WTC11 (cell line): ENCODE measurements around the gene APOBEC3B. TPM values are rescaled to one million over a fixed set of nuclear protein-coding genes. Genes with fewer than 3 reads are reported as not detected.

Experiments
- ATAC-seq: fragments of 200-7000 bp; cut with Tn5 transposase; 2 replicates; pipeline ENCODE4 v1.10.0; 2021; ENCODE audit warnings: mild to moderate bottlenecking, moderate library complexity
- CTCF ChIA-PET: fragments of 300-600 bp; sonication (Branson Sonifier 250); formaldehyde crosslinking; loops from one replicate; lab custom pipeline; 2021; ENCODE audit warnings: antibody characterized with exemption; lab: Charles Lee
- POLR2A ChIA-PET: fragments of 350-600 bp; sonication (Branson Sonifier 250); formaldehyde crosslinking; loops from one replicate; lab custom pipeline; 2021; ENCODE audit warnings: antibody characterized with exemption; lab: Charles Lee
- DNase-seq: peaks from one replicate; pipeline ENCODE4 v3.0.0; 2021; ENCODE audit warnings: low spot score
- H3K27ac Mint-ChIP-seq: 2 replicates; pipeline ENCODE4 v1.8.0; 2021; ENCODE audit warnings: mixed read lengths
- H3K27me3 Mint-ChIP-seq: 2 replicates; pipeline ENCODE4 v1.8.0; 2021; ENCODE audit warnings: low read depth, mild to moderate bottlenecking, moderate library complexity, mixed read lengths
- H3K36me3 Mint-ChIP-seq: 2 replicates; pipeline ENCODE4 v1.8.0; 2021; ENCODE audit warnings: mixed read lengths
- H3K4me1 Mint-ChIP-seq: 2 replicates; pipeline ENCODE4 v1.8.0; 2022; ENCODE audit warnings: mixed read lengths
- H3K4me3 Mint-ChIP-seq: 2 replicates; pipeline ENCODE4 v1.8.0; 2021; ENCODE audit warnings: mild to moderate bottlenecking, moderate library complexity, mixed read lengths
- H3K9me3 Mint-ChIP-seq: 2 replicates; pipeline ENCODE4 v1.8.0; 2021; ENCODE audit warnings: mixed read lengths
- AR ChIP-seq: fragments of 250-450 bp; sonication (Bioruptor Pico); IDR thresholded peaks from 2 replicates; pipeline ENCODE4 v1.9.0; 2021; ENCODE audit warnings: mild to moderate bottlenecking
- CREM ChIP-seq: sonication (generic); formaldehyde crosslinking; IDR thresholded peaks from 2 replicates; pipeline ENCODE4 v1.8.1; 2022; ENCODE audit warnings: mild to moderate bottlenecking, missing genetic modification reagents, moderate library complexity
- EMX1 ChIP-seq: fragments of 250-450 bp; sonication (Bioruptor Pico); IDR thresholded peaks from 2 replicates; pipeline ENCODE4 v1.8.0; 2021; ENCODE audit warnings: mild to moderate bottlenecking
- ESRRA ChIP-seq: sonication (generic); formaldehyde crosslinking; IDR thresholded peaks from 2 replicates; pipeline ENCODE4 v1.8.1; 2022; ENCODE audit warnings: mild to moderate bottlenecking, missing genetic modification reagents, borderline replicate concordance
- FOXK1 ChIP-seq: sonication (generic); formaldehyde crosslinking; IDR thresholded peaks from 2 replicates; pipeline ENCODE4 v1.8.0; 2022; ENCODE audit warnings: mild to moderate bottlenecking, moderate library complexity, missing genetic modification reagents
- PREB ChIP-seq: sonication (generic); formaldehyde crosslinking; IDR thresholded peaks from 2 replicates; pipeline ENCODE4 v1.8.1; 2022; ENCODE audit warnings: mild to moderate bottlenecking, missing genetic modification reagents, moderate library complexity, borderline replicate concordance
- PRRX2 ChIP-seq: fragments of 250-450 bp; sonication (Bioruptor Pico); IDR thresholded peaks from 2 replicates; pipeline ENCODE4 v1.8.0; 2021; ENCODE audit warnings: mild to moderate bottlenecking
- RELA ChIP-seq: sonication (generic); formaldehyde crosslinking; IDR thresholded peaks from 2 replicates; pipeline ENCODE4 v1.8.1; 2022; ENCODE audit warnings: missing genetic modification reagents, mild to moderate bottlenecking, borderline replicate concordance
- SP1 ChIP-seq: sonication (generic); formaldehyde crosslinking; conservative IDR thresholded peaks from 2 replicates; pipeline ENCODE4 v1.8.1; 2022; ENCODE audit warnings: missing genetic modification reagents
- STAT6 ChIP-seq: sonication (generic); formaldehyde crosslinking; conservative IDR thresholded peaks from 2 replicates; pipeline ENCODE4 v1.8.1; 2023; ENCODE audit warnings: mild to moderate bottlenecking, low read depth, missing genetic modification reagents, moderate library complexity
- TEAD1 ChIP-seq: sonication (generic); formaldehyde crosslinking; IDR thresholded peaks from 2 replicates; pipeline ENCODE4 v1.8.0; 2022; ENCODE audit warnings: mild to moderate bottlenecking, missing genetic modification reagents
- USF2 ChIP-seq: sonication (generic); formaldehyde crosslinking; IDR thresholded peaks from 2 replicates; pipeline ENCODE4 v1.8.1; 2023; ENCODE audit warnings: mild to moderate bottlenecking, missing genetic modification reagents, moderate library complexity
- ZNF121 ChIP-seq: sonication (generic); formaldehyde crosslinking; IDR thresholded peaks from 2 replicates; pipeline ENCODE4 v1.8.0; 2023; ENCODE audit warnings: missing genetic modification reagents
- ZNF219 ChIP-seq: sonication (generic); formaldehyde crosslinking; IDR thresholded peaks from 2 replicates; pipeline ENCODE4 v1.8.0; 2023; ENCODE audit warnings: missing genetic modification reagents, mild to moderate bottlenecking, borderline replicate concordance
- ZNF263 ChIP-seq: sonication (generic); formaldehyde crosslinking; IDR thresholded peaks from 2 replicates; pipeline ENCODE4 v1.8.1; 2022; ENCODE audit warnings: low read depth, mild to moderate bottlenecking, moderate library complexity, missing genetic modification reagents
- total RNA-seq: library from RNA; stranded (reverse); gene quantifications from 3 replicates; pipeline ENCODE4 v1.2.3, GENCODE V29; 2021
- TF ChIP-seq, protein P1 (sequence below): sonication (generic); formaldehyde crosslinking; IDR thresholded peaks from 2 replicates; pipeline ENCODE4 v1.8.1; 2022; ENCODE audit warnings: low read depth, mild to moderate bottlenecking, moderate library complexity, missing genetic modification reagents, borderline replicate concordance
- TF ChIP-seq, protein P2 (sequence below): fragments of 250-450 bp; sonication (Bioruptor Pico); conservative IDR thresholded peaks from 2 replicates; pipeline ENCODE4 v1.9.0; 2021; ENCODE audit warnings: mild to moderate bottlenecking
- TF ChIP-seq, protein P3 (sequence below): sonication (generic); formaldehyde crosslinking; IDR thresholded peaks from 2 replicates; pipeline ENCODE4 v1.8.0; 2023; ENCODE audit warnings: missing genetic modification reagents

The APOBEC3B gene
- total RNA-seq, 1 experiment from 2014 or later: 4.0 TPM

DNA sequence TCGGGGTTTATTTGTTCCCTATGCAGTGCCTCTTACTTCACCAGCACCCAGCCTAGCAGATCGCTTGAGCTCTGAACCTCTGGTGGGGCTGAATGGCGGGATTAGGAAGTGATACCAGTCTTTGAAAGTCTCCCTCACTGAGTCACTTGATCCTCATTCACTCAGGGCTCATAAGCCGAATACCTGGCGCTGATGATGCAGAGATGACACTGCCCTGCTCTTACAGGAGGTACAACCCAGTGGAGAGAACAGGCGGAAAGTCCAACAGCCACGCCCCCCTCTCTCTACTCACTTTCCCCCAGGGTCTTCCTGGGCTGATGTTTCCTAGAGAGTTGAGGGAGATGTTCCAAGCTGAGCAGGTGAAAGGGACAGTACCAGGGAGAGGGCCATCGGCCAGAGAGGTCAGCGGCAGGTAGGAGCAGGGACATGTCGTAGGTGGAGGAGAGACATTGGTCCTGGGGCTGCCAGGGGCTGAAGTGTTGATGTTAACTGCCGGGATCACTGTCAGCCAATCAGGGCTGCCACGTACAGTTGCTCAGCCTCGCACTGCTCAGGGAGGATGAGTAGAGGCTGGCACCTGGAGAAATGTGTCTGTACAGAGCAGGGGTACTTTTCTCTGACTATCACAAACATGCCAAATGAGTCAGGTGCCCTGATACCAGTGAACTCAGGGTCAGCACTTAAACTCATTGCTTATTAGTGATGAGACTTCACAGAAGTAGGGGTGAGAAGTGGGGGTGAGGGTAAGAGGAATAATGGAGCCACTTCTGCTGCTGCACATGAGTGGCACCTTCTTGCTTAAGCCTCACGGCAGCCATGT is 34.6 kb upstream of the APOBEC3B start:
- no peaks in the 10 kb centered on the region for H3K36me3 Mint-ChIP-seq
- no peaks in the 10 kb centered on the region for H3K9me3 Mint-ChIP-seq
- peaks cover 5% of the 10 kb centered on the region for H3K27me3 Mint-ChIP-seq
- ATAC-seq (no peak), DNase-seq (no peak)
- POLR2A ChIA-PET: no interaction called here
- H3K27ac Mint-ChIP-seq: no peak overlapping the region
- TF ChIP-seq ZNF219 (CRISPR knock-in tag): no peak
- TF ChIP-seq USF2 (CRISPR knock-in tag): no peak
- no peak for TF ChIP-seq PREB (CRISPR knock-in tag)
- no peak for TF ChIP-seq PRRX2 (CRISPR knock-in tag)
- no peak for TF ChIP-seq FOXK1 (CRISPR knock-in tag)
- TF ChIP-seq ESRRA (CRISPR knock-in tag): no peak
- TF ChIP-seq AR (CRISPR knock-in tag): no peak
- no peak for TF ChIP-seq TEAD1 (CRISPR knock-in tag)
- no peak for TF ChIP-seq EMX1 (CRISPR knock-in tag)
- TF ChIP-seq CREM (CRISPR knock-in tag): no peak
- no peak for TF ChIP-seq STAT6 (CRISPR knock-in tag)
- TF ChIP-seq, protein P1, sequence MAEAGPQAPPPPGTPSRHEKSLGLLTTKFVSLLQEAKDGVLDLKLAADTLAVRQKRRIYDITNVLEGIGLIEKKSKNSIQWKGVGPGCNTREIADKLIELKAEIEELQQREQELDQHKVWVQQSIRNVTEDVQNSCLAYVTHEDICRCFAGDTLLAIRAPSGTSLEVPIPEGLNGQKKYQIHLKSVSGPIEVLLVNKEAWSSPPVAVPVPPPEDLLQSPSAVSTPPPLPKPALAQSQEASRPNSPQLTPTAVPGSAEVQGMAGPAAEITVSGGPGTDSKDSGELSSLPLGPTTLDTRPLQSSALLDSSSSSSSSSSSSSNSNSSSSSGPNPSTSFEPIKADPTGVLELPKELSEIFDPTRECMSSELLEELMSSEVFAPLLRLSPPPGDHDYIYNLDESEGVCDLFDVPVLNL (CRISPR knock-in tag): no peak
- peaks cover 24% of the 10 kb centered on the region for H3K4me1 Mint-ChIP-seq
- CTCF ChIA-PET: interaction anchor here (1.0 to 1.3 kb wide), 2 partner anchors 56 to 179 kb away, joined by 5 read pairs; no protein-coding TSS in a partner anchor
- H3K4me3 Mint-ChIP-seq: no peak overlapping the region

GRCh38 chr22:38948181-38948940 is 33.8 kb upstream of the APOBEC3B start:
- H3K27me3 Mint-ChIP-seq: peaks cover 5% of the 10 kb centered on the region
- no peak for ATAC-seq
- DNase-seq: no peak
- CTCF ChIA-PET: interaction anchor here (0.6 kb wide), 1 partner anchor 213 kb away, joined by 4 read pairs; no protein-coding TSS in a partner anchor
- H3K36me3 Mint-ChIP-seq: no peaks in the 10 kb centered on the region
- no peaks in the 10 kb centered on the region for H3K9me3 Mint-ChIP-seq
- no peak overlapping the region for H3K27ac Mint-ChIP-seq
- H3K4me1 Mint-ChIP-seq: peaks cover 20% of the 10 kb centered on the region
- POLR2A ChIA-PET: no interaction called here
- no peak overlapping the region for H3K4me3 Mint-ChIP-seq
- no peak for TF ChIP-seq ZNF263
- no peak for TF ChIP-seq ZNF121 (CRISPR knock-in tag)
- no peak for TF ChIP-seq PREB (CRISPR knock-in tag)
- no peak for TF ChIP-seq PRRX2 (CRISPR knock-in tag)
- TF ChIP-seq, protein P2, sequence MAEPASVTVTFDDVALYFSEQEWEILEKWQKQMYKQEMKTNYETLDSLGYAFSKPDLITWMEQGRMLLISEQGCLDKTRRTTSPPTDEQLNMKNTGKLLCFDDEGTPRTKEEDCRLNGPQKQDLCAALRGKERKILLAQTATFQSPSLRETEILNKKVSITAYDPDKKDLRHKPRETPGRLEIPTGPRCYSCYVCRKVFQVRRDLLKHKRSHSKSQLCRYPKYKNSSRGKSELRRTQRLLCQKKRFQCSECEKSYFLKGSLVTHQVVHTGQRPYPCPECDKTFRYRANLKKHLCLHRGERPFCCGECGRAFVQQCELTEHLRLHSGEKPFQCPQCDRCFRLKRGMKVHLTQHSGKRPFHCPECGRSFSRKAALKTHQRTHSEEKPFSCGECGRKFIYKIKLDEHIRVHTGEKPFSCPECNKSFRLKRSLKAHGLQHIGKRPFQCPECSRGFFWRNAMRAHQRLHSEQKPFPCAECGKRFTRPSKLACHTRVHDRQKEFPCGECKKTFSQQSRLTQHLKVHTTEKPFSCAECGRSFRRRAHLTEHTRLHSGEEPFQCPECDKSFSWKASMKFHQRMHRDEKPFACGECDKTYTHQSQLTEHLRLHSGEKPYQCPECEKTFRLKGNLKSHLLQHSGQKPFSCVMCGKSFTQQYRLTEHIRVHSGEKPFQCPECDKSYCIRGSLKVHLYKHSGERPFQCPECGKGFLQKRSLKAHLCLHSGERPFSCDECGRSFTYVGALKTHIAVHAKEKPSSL (CRISPR knock-in tag): no peak
- TF ChIP-seq, protein P3, sequence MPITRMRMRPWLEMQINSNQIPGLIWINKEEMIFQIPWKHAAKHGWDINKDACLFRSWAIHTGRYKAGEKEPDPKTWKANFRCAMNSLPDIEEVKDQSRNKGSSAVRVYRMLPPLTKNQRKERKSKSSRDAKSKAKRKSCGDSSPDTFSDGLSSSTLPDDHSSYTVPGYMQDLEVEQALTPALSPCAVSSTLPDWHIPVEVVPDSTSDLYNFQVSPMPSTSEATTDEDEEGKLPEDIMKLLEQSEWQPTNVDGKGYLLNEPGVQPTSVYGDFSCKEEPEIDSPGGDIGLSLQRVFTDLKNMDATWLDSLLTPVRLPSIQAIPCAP (CRISPR knock-in tag): no peak
- TF ChIP-seq RELA (CRISPR knock-in tag): no peak
- TF ChIP-seq CREM (CRISPR knock-in tag): no peak
- TF ChIP-seq SP1: no peak
- no peak for TF ChIP-seq ZNF219 (CRISPR knock-in tag)
